Natural killer cell (primary cell): ENCODE measurements around the gene FOXN4. TPM values are rescaled to one million over a fixed set of nuclear protein-coding genes. Genes with fewer than 3 reads are reported as not detected.
A peak's percentile ranks its signal among the peaks of the same experiment; 100 is the strongest.

Source experiments
- ATAC-seq, 3 donors: fragments of 150-1000 bp in 2 of 3; fragments of 200-7000 bp in 1 of 3; cut with Tn5 transposase; 1 replicate in 1 of 3; 2 replicates in 2 of 3; pipeline ENCODE4 v1.10.0; 2021; ENCODE audit warnings: mild to moderate bottlenecking in 2 of 3, moderate library complexity in 2 of 3
- DNase-seq, 2 donors: peaks; one replicate each; pipeline versions ENCODE4 v3.0.0 to v3.0.0-alpha.2; 2013 to 2021; ENCODE audit warnings: mixed read lengths in 1 of 2
- H3K27ac ChIP-seq: one replicate; pipeline ENCODE4 v1.5.1; 2013; ENCODE audit warnings: mild to moderate bottlenecking, low read length
- H3K27me3 ChIP-seq: one replicate; pipeline ENCODE4 v1.6.1; 2013; ENCODE audit warnings: low read length; ENCODE audit not compliant: control insufficient read depth, insufficient read depth
- H3K36me3 ChIP-seq: one replicate; pipeline ENCODE4 v1.6.1; 2013; ENCODE audit warnings: low read length; ENCODE audit not compliant: control insufficient read depth, insufficient read depth
- H3K4me1 ChIP-seq: one replicate; pipeline ENCODE4 v1.6.1; 2013; ENCODE audit warnings: low read length; ENCODE audit not compliant: control insufficient read depth, insufficient read depth
- H3K4me3 ChIP-seq: one replicate; pipeline ENCODE4 v1.5.1; 2013; ENCODE audit warnings: low read length
- H3K9me3 ChIP-seq: one replicate; pipeline ENCODE4 v1.6.1; 2013; ENCODE audit warnings: low read length; ENCODE audit not compliant: control insufficient read depth, insufficient read depth
- H3K27ac Mint-ChIP-seq, 2 donors: one replicate each; pipeline ENCODE4 v1.8.0; 2022; ENCODE audit warnings: mild to moderate bottlenecking in 2 of 2, mixed read lengths in 2 of 2, moderate library complexity in 1 of 2
- H3K27me3 Mint-ChIP-seq, 2 donors: one replicate each; pipeline ENCODE4 v1.8.0; 2022; ENCODE audit warnings: low read depth in 2 of 2, mixed read lengths in 2 of 2
- H3K36me3 Mint-ChIP-seq: one replicate; pipeline ENCODE4 v1.8.0; 2022; ENCODE audit warnings: mixed read lengths
- H3K4me1 Mint-ChIP-seq, 2 donors: one replicate each; pipeline ENCODE4 v1.8.0; 2022; ENCODE audit warnings: mixed read lengths in 2 of 2
- H3K4me3 Mint-ChIP-seq: one replicate; pipeline ENCODE4 v1.8.0; 2022; ENCODE audit warnings: mild to moderate bottlenecking, moderate library complexity, mixed read lengths
- H3K9me3 Mint-ChIP-seq, 2 donors: one replicate each; pipeline ENCODE4 v1.8.0; 2022; ENCODE audit warnings: mixed read lengths in 2 of 2
- WGBS: methylation state at CpG from one replicate; pipeline ENCODE4 v1.1.7; 2013; ENCODE audit warnings: missing lambda C conversion rate; ENCODE audit not compliant: insufficient coverage; 5-methylcytosine and 5-hydroxymethylcytosine counted together
- intact Hi-C: fragments of 100-400 bp; cut with micrococcal nuclease; formaldehyde crosslinking; loops from one replicate; pipeline ENCODE4 v1.14.2; 2022
- total RNA-seq, 4 donors: library from RNA; stranded (reverse); fragments of 120-200 nt in 1 of 4; gene quantifications; one replicate each; pipeline versions ENCODE4 v1.2.3 to v1.2.4, GENCODE V29; 2013 to 2022
- TF ChIP-seq, protein P1 (sequence below): fragments of 200-600 bp; IDR thresholded peaks from one replicate; pipeline ENCODE4 v1.8.0; 2022; ENCODE audit warnings: antibody characterized with exemption

Gene FOXN4
- total RNA-seq, 3 donors from 2014 or later (not counting 1 experiment from before 2014, with no cell fraction given): not detected

DNA sequence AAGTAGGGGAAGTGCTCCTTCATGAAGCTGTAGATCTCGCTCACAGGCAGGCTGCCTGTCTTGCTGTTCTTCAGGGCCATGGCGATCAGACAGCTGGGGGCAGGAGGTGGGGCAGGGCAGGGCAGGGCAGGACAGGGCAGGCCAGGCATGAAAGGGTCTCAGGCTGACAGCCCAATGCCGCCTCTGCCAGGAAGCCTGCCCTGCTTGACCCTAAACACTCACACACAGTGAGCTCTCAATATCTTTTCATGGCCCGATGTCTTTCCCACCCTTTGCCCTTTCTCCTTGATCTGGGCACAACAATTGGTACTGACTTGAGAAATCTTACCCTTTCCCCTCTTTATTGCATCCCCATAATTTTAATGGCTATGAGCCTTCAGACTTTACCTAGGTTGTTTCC lies 22.4 kb downstream of the FOXN4 start:
- no peaks in the 10 kb centered on the region for H3K36me3 Mint-ChIP-seq
- no peak overlapping the region for H3K4me3 ChIP-seq
- intact Hi-C loops: no loop called here
- no peak overlapping the region for H3K4me3 Mint-ChIP-seq
- no peaks in the 10 kb centered on the region for H3K4me1 ChIP-seq
- no peak overlapping the region for H3K27ac ChIP-seq
- no peaks in the 10 kb centered on the region for H3K9me3 ChIP-seq
- no peaks in the 10 kb centered on the region for H3K9me3 Mint-ChIP-seq
- no peak overlapping the region for H3K27ac Mint-ChIP-seq
- H3K36me3 ChIP-seq: no peaks in the 10 kb centered on the region
- TF ChIP-seq, protein P1, sequence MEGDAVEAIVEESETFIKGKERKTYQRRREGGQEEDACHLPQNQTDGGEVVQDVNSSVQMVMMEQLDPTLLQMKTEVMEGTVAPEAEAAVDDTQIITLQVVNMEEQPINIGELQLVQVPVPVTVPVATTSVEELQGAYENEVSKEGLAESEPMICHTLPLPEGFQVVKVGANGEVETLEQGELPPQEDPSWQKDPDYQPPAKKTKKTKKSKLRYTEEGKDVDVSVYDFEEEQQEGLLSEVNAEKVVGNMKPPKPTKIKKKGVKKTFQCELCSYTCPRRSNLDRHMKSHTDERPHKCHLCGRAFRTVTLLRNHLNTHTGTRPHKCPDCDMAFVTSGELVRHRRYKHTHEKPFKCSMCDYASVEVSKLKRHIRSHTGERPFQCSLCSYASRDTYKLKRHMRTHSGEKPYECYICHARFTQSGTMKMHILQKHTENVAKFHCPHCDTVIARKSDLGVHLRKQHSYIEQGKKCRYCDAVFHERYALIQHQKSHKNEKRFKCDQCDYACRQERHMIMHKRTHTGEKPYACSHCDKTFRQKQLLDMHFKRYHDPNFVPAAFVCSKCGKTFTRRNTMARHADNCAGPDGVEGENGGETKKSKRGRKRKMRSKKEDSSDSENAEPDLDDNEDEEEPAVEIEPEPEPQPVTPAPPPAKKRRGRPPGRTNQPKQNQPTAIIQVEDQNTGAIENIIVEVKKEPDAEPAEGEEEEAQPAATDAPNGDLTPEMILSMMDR: no peak
- ATAC-seq (no peak), DNase-seq (no peak)
- WGBS: 87% methylated on average over 4 of the region's 4 CpGs
- no peaks in the 10 kb centered on the region for H3K4me1 Mint-ChIP-seq
- no peaks in the 10 kb centered on the region for H3K27me3 ChIP-seq
- peaks cover 13 to 15% of the 10 kb centered on the region in 2 donors for H3K27me3 Mint-ChIP-seq

GRCh38 chr12:109286252-109286651 lies 22.8 kb downstream of the FOXN4 start:
- H3K27ac Mint-ChIP-seq: no peak overlapping the region
- H3K36me3 ChIP-seq: no peaks in the 10 kb centered on the region
- H3K27me3 ChIP-seq: no peaks in the 10 kb centered on the region
- ATAC-seq (no peak), DNase-seq (no peak)
- no peaks in the 10 kb centered on the region for H3K4me1 Mint-ChIP-seq
- TF ChIP-seq, protein P1: no peak
- H3K9me3 ChIP-seq: no peaks in the 10 kb centered on the region
- H3K27me3 Mint-ChIP-seq: peaks cover 10 to 15% of the 10 kb centered on the region in 2 donors
- no peaks in the 10 kb centered on the region for H3K36me3 Mint-ChIP-seq
- H3K9me3 Mint-ChIP-seq: no peaks in the 10 kb centered on the region
- no peaks in the 10 kb centered on the region for H3K4me1 ChIP-seq
- no peak overlapping the region for H3K27ac ChIP-seq
- no peak overlapping the region for H3K4me3 ChIP-seq
- intact Hi-C loops: no loop called here
- no peak overlapping the region for H3K4me3 Mint-ChIP-seq

DNA sequence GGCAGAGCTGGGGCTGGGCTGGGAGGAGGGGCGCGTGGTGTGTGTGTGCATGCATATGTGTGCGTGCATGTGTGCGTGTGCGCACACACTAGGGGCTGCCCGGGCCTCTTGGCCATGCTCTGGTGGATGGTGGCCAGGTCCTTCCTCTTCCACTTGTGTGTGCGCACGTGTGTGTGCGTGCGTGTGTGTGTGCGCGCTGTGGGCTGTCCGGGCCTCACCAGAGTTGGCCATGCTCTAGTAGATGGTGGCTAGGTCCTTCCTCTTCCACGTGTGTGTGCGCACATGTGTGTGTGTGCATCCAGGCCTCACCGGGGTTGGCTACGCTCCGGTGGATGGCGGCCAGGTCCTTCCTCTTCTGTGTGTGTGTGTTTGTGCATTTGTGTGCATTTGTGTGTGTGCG lies 24.7 kb downstream of the FOXN4 start:
- WGBS: 94% methylated on average over 20 of the region's 20 CpGs
- Histone ChIP-seq H3K4me3 (no peak overlapping the region), H3K27me3 (no peaks in the 10 kb centered on the region), H3K9me3 (no peaks in the 10 kb centered on the region), H3K4me1 (no peaks in the 10 kb centered on the region), H3K36me3 (no peaks in the 10 kb centered on the region), H3K27ac (no peak overlapping the region)
- Mint-ChIP-seq H3K4me1 (no peaks in the 10 kb centered on the region), H3K27me3 (peaks cover 3 to 5% of the 10 kb centered on the region in 2 donors), H3K9me3 (no peaks in the 10 kb centered on the region), H3K36me3 (no peaks in the 10 kb centered on the region), H3K27ac (no peak overlapping the region), H3K4me3 (no peak overlapping the region)
- intact Hi-C loops: no loop called here
- peak in 1 of 3 donors; percentile 28 for ATAC-seq
- DNase-seq: no peak
- TF ChIP-seq, protein P1: no peak

DNA sequence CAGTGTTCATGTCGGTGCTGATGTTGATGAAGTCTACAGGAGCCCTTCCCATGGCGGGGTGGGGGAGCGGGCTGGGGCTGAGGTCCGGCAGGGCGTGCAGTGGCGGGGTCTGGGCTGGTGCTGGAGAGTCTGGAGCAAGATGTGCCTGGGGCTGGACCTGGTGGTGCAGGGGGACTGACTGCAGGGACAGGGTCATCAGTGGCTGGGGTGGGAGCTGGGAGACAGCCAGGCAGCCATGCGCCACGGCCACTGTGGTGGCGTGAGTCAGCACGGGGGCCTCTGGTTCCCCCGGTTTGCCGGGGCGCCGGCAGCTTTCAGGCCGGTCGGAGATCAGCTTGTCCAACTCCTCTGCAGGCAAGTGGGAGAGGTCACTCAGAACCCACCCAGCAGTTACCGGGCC lies 27.6 kb downstream of the FOXN4 start:
- Mint-ChIP-seq H3K27me3 (no peaks in the 10 kb centered on the region), H3K4me3 (no peak overlapping the region), H3K27ac (no peak overlapping the region), H3K36me3 (no peaks in the 10 kb centered on the region), H3K4me1 (no peaks in the 10 kb centered on the region), H3K9me3 (no peaks in the 10 kb centered on the region)
- H3K4me3 ChIP-seq: no peak overlapping the region
- intact Hi-C loops: no loop called here
- H3K36me3 ChIP-seq: no peaks in the 10 kb centered on the region
- H3K9me3 ChIP-seq: no peaks in the 10 kb centered on the region
- DNase-seq (no peak), ATAC-seq (no peak)
- H3K4me1 ChIP-seq: peaks cover 3% of the 10 kb centered on the region
- WGBS: 94% methylated on average over 17 of the region's 17 CpGs
- TF ChIP-seq, protein P1: no peak
- H3K27me3 ChIP-seq: no peaks in the 10 kb centered on the region
- no peak overlapping the region for H3K27ac ChIP-seq
